HG02759 (cell line): ENCODE measurements around the gene RUNX1.

Experiments used
- ATAC-seq: cut with Tn5 transposase; IDR thresholded peaks from one replicate; pipeline ENCODE4 v1.9.1; 2021; ENCODE audit warnings: mild to moderate bottlenecking, moderate library complexity; ENCODE audit not compliant: unreplicated experiment

The RUNX1 gene

GRCh38 chr21:34930971-34931370 lies 118.1 kb downstream of the RUNX1 start:
- no peak for ATAC-seq

GRCh38 chr21:34928637-34929036 lies 120.5 kb downstream of the RUNX1 start:
- ATAC-seq, result no peak

- no peak for ATAC-seq
Measured at GRCh38 chr21:34927992-34928391, 121.1 kb downstream of the RUNX1 start.

- ATAC-seq, result no peak
Measured at GRCh38 chr21:34926803-34927467, 122.2 kb downstream of the RUNX1 start.

- no peak for ATAC-seq
Measured at GRCh38 chr21:34925597-34925996, 123.5 kb downstream of the RUNX1 start.

GRCh38 chr21:34924771-34925419 lies 124.2 kb downstream of the RUNX1 start:
- ATAC-seq, result no peak

GRCh38 chr21:34924194-34924593 lies 124.9 kb downstream of the RUNX1 start:
- ATAC-seq, result no peak

GRCh38 chr21:34923626-34924025 lies 125.5 kb downstream of the RUNX1 start:
- no peak for ATAC-seq

GRCh38 chr21:34923202-34923601 lies 125.9 kb downstream of the RUNX1 start:
- ATAC-seq, result no peak

- ATAC-seq, result no peak
Measured at GRCh38 chr21:34922479-34922878, 126.6 kb downstream of the RUNX1 start.

GRCh38 chr21:34921151-34921550 lies 128.0 kb downstream of the RUNX1 start:
- no peak for ATAC-seq

- ATAC-seq, result no peak
Measured at GRCh38 chr21:34919406-34919805, 129.7 kb downstream of the RUNX1 start.

- no peak for ATAC-seq
Measured at GRCh38 chr21:34916446-34916845, 132.7 kb downstream of the RUNX1 start.

GRCh38 chr21:34915364-34915841 lies 133.7 kb downstream of the RUNX1 start:
- no peak for ATAC-seq

- ATAC-seq, result no peak
Measured at GRCh38 chr21:34914239-34914638, 134.9 kb downstream of the RUNX1 start.

- no peak for ATAC-seq
Measured at GRCh38 chr21:34913811-34914210, 135.3 kb downstream of the RUNX1 start.

- no peak for ATAC-seq
Measured at GRCh38 chr21:34912022-34912945, 136.8 kb downstream of the RUNX1 start.

- no peak for ATAC-seq
Measured at GRCh38 chr21:34911360-34911759, 137.7 kb downstream of the RUNX1 start.

- no peak for ATAC-seq
Measured at GRCh38 chr21:34910396-34910795, 138.7 kb downstream of the RUNX1 start.

- no peak for ATAC-seq
Measured at GRCh38 chr21:34909492-34910292, 139.4 kb downstream of the RUNX1 start.
